ENCODE results near the gene TMLHE. TPM values are rescaled to one million over a fixed set of nuclear protein-coding genes. Genes with fewer than 3 reads are reported as not detected.
"Not testable (repeated sequence)": the region's sequence is repeated elsewhere in the genome, so short reads cannot be mapped to it uniquely, and the experiment has no call there.

The TMLHE gene
- total RNA-seq, 2 experiments from 2014 or later: 14.3 to 15.0 TPM

GRCh38 chrX:155577682-155578081 lies 35.1 kb downstream of the TMLHE start:
- POLR2A ChIA-PET: interaction anchor here (0.6 kb wide), 1 partner anchor 465 kb away, joined by 5 read pairs; no protein-coding TSS in a partner anchor
- peaks cover 2% of the 10 kb centered on the region for H3K9me3 Mint-ChIP-seq
- peaks cover 16% of the 10 kb centered on the region for H3K36me3 Mint-ChIP-seq
- no peak overlapping the region for H3K4me3 Mint-ChIP-seq
- H3K27ac Mint-ChIP-seq: no peak overlapping the region
- H3K27me3 Mint-ChIP-seq: no peaks in the 10 kb centered on the region
- ATAC-seq (ENCODE audit: low read depth) (peak; percentile 67), DNase-seq (no peak)
- peaks cover 3% of the 10 kb centered on the region for H3K4me1 Mint-ChIP-seq

GRCh38 chrX:155563099-155563498 lies 49.7 kb downstream of the TMLHE start:
- POLR2A ChIA-PET: no interaction called here
- DNase-seq (no peak), ATAC-seq (ENCODE audit: low read depth) (no peak)
- Mint-ChIP-seq H3K27ac (no peak overlapping the region), H3K36me3 (peaks cover 3% of the 10 kb centered on the region), H3K9me3 (peaks cover 1% of the 10 kb centered on the region), H3K27me3 (no peaks in the 10 kb centered on the region), H3K4me1 (no peaks in the 10 kb centered on the region), H3K4me3 (no peak overlapping the region)

- Mint-ChIP-seq H3K27me3 (no peaks in the 10 kb centered on the region), H3K4me1 (no peaks in the 10 kb centered on the region), H3K4me3 (no peak overlapping the region), H3K36me3 (peaks cover 40% of the 10 kb centered on the region), H3K9me3 (peaks cover 12% of the 10 kb centered on the region), H3K27ac (no peak overlapping the region)
- POLR2A ChIA-PET: no interaction called here
- no peak for ATAC-seq (ENCODE audit: low read depth)
- no peak for DNase-seq
Measured at GRCh38 chrX:155544881-155545280, 67.9 kb downstream of the TMLHE start.

GRCh38 chrX:155535866-155536265 lies 76.9 kb downstream of the TMLHE start:
- POLR2A ChIA-PET: no interaction called here
- H3K27ac Mint-ChIP-seq: no peak overlapping the region

GRCh38 chrX:155534800-155535199 lies 78.0 kb downstream of the TMLHE start:
- Mint-ChIP-seq H3K4me1 (no peaks in the 10 kb centered on the region), H3K4me3 (no peak overlapping the region), H3K27ac (no peak overlapping the region), H3K36me3 (peaks cover 26% of the 10 kb centered on the region), H3K9me3 (no peaks in the 10 kb centered on the region), H3K27me3 (no peaks in the 10 kb centered on the region)
- DNase-seq: no peak
- no peak for ATAC-seq (ENCODE audit: low read depth)
- POLR2A ChIA-PET: no interaction called here

More at GRCh38 chrX:155535866-155536265, 76.9 kb downstream of the TMLHE start:
- no peak for DNase-seq
- Mint-ChIP-seq H3K9me3 (no peaks in the 10 kb centered on the region), H3K4me1 (no peaks in the 10 kb centered on the region), H3K36me3 (peaks cover 22% of the 10 kb centered on the region), H3K4me3 (no peak overlapping the region), H3K27me3 (no peaks in the 10 kb centered on the region)
- no peak for ATAC-seq (ENCODE audit: low read depth)

- H3K4me1 Mint-ChIP-seq; H3K27ac Mint-ChIP-seq; H3K27me3 Mint-ChIP-seq; H3K4me3 Mint-ChIP-seq; DNase-seq; ATAC-seq (ENCODE audit: low read depth); POLR2A ChIA-PET: not testable (repeated sequence)
- Mint-ChIP-seq H3K36me3 (peaks cover 51% of the 10 kb centered on the region), H3K9me3 (peaks cover 18% of the 10 kb centered on the region)
Measured at GRCh38 chrX:155527023-155527422, 85.7 kb downstream of the TMLHE start.

- POLR2A ChIA-PET: no interaction called here
- no peaks in the 10 kb centered on the region for H3K4me1 Mint-ChIP-seq
- no peaks in the 10 kb centered on the region for H3K27me3 Mint-ChIP-seq
- H3K36me3 Mint-ChIP-seq: peaks cover 28% of the 10 kb centered on the region
- ATAC-seq (ENCODE audit: low read depth) (no peak), DNase-seq (no peak)
- H3K4me3 Mint-ChIP-seq: no peak overlapping the region
- H3K27ac Mint-ChIP-seq: no peak overlapping the region
- H3K9me3 Mint-ChIP-seq: no peaks in the 10 kb centered on the region
Measured at GRCh38 chrX:155514225-155514624, 98.5 kb downstream of the TMLHE start.

- no peak overlapping the region for H3K27ac Mint-ChIP-seq
- H3K4me3 Mint-ChIP-seq: no peak overlapping the region
- H3K27me3 Mint-ChIP-seq: no peaks in the 10 kb centered on the region
- ATAC-seq (ENCODE audit: low read depth) (no peak), DNase-seq (no peak)
- peaks cover 1% of the 10 kb centered on the region for H3K9me3 Mint-ChIP-seq
- H3K4me1 Mint-ChIP-seq: no peaks in the 10 kb centered on the region
- peaks cover 28% of the 10 kb centered on the region for H3K36me3 Mint-ChIP-seq
- POLR2A ChIA-PET: no interaction called here
Measured at GRCh38 chrX:155505296-155505695, 107.5 kb downstream of the TMLHE start.

GRCh38 chrX:155495134-155495533 lies 117.6 kb downstream of the TMLHE start:
- H3K9me3 Mint-ChIP-seq; H3K36me3 Mint-ChIP-seq; H3K4me1 Mint-ChIP-seq; ATAC-seq (ENCODE audit: low read depth); DNase-seq; H3K4me3 Mint-ChIP-seq; H3K27me3 Mint-ChIP-seq; POLR2A ChIA-PET; H3K27ac Mint-ChIP-seq: not testable (repeated sequence)

GRCh38 chrX:155491421-155491820 lies 121.3 kb downstream of the TMLHE start:
- not testable (repeated sequence) for H3K27me3 Mint-ChIP-seq

GRCh38 chrX:155477136-155477535 lies 135.6 kb downstream of the TMLHE start:
- H3K27me3 Mint-ChIP-seq, H3K36me3 Mint-ChIP-seq, H3K4me1 Mint-ChIP-seq, H3K9me3 Mint-ChIP-seq, H3K4me3 Mint-ChIP-seq, POLR2A ChIA-PET, DNase-seq, H3K27ac Mint-ChIP-seq: not testable (repeated sequence)
- peak; percentile 50 for ATAC-seq (ENCODE audit: low read depth)

More at GRCh38 chrX:155491421-155491820, 121.3 kb downstream of the TMLHE start:
- H3K9me3 Mint-ChIP-seq; ATAC-seq (ENCODE audit: low read depth); H3K27ac Mint-ChIP-seq; H3K36me3 Mint-ChIP-seq; POLR2A ChIA-PET; H3K4me1 Mint-ChIP-seq; DNase-seq; H3K4me3 Mint-ChIP-seq: not testable (repeated sequence)

- peak; percentile 94 for ATAC-seq (ENCODE audit: low read depth)
- H3K4me3 Mint-ChIP-seq, H3K27ac Mint-ChIP-seq, H3K9me3 Mint-ChIP-seq, H3K36me3 Mint-ChIP-seq, DNase-seq, H3K4me1 Mint-ChIP-seq, H3K27me3 Mint-ChIP-seq, POLR2A ChIA-PET: not testable (repeated sequence)
Measured at GRCh38 chrX:155466269-155466938, 146.3 kb downstream of the TMLHE start.

- H3K4me1 Mint-ChIP-seq; ATAC-seq (ENCODE audit: low read depth); H3K9me3 Mint-ChIP-seq; H3K27ac Mint-ChIP-seq; H3K27me3 Mint-ChIP-seq; POLR2A ChIA-PET; H3K4me3 Mint-ChIP-seq; H3K36me3 Mint-ChIP-seq; DNase-seq: not testable (repeated sequence)
Measured at GRCh38 chrX:155460501-155460900, 152.3 kb downstream of the TMLHE start.

- DNase-seq, H3K27me3 Mint-ChIP-seq, H3K4me1 Mint-ChIP-seq, H3K4me3 Mint-ChIP-seq, H3K9me3 Mint-ChIP-seq, H3K36me3 Mint-ChIP-seq, H3K27ac Mint-ChIP-seq, POLR2A ChIA-PET: not testable (repeated sequence)
- peak; percentile 76 for ATAC-seq (ENCODE audit: low read depth)
Measured at GRCh38 chrX:155458471-155458870, 154.3 kb downstream of the TMLHE start, which contains the start of gene F8A3. F8A3 (minus strand) TSS chrX:155458620; CDS start chrX:155458600, 20 bp downstream.

Measured in activated naive CD8-positive, alpha-beta T cell treated with anti-CD3 and anti-CD28 coated beads, Interleukin-2, amount 10 ng/mL, durations not matched to agents 7 days and 5 days (primary cell).